ENCODE results near the gene POGK.

DNA sequence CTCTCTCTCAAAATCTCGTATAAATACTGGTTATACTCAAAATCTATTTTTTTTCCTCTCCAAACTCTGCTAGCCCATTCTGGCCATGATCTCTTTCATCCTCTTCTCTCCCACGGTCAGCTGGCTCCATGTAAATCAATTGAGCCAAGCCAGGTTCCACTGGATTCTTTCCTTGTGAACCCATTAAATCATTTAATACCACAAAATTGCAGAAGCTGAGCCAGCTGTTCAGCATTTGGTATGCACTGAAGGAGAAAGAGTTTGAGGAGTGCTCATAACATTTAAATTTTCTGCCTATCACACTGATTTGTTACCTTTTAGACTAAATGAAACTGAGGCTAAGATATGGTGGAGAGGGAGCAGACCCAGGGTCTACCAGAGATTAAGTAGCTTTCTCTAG lies 65.9 kb downstream of the POGK start:
- TF ChIP-seq POLR2A (conservative IDR thresholded peaks at IDR 0.05) (no peak), POLR2AphosphoS2 (IDR thresholded peaks at IDR 0.05; ENCODE audit: low read length) (no peak), SPI1 (IDR thresholded peaks at IDR 0.05; ENCODE audit: borderline replicate concordance, low read depth, low read length) (no peak), CBX2 (IDR thresholded peaks at IDR 0.05; ENCODE audit: insufficient read depth, low read length, poor library complexity, severe bottlenecking) (no peak)
- TF ChIP-seq, protein P1, sequence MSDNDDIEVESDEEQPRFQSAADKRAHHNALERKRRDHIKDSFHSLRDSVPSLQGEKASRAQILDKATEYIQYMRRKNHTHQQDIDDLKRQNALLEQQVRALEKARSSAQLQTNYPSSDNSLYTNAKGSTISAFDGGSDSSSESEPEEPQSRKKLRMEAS (CRISPR knock-in tag; IDR thresholded peaks at IDR 0.05): no peak
- TF ChIP-seq, protein P2, sequence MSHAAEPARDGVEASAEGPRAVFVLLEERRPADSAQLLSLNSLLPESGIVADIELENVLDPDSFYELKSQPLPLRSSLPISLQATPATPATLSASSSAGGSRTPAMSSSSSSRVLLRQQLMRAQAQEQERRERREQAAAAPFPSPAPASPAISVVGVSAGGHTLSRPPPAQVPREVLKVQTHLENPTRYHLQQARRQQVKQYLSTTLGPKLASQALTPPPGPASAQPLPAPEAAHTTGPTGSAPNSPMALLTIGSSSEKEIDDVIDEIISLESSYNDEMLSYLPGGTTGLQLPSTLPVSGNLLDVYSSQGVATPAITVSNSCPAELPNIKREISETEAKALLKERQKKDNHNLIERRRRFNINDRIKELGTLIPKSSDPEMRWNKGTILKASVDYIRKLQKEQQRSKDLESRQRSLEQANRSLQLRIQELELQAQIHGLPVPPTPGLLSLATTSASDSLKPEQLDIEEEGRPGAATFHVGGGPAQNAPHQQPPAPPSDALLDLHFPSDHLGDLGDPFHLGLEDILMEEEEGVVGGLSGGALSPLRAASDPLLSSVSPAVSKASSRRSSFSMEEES (CRISPR knock-in tag; IDR thresholded peaks at IDR 0.05): no peak
